GM12892 (cell line): ENCODE data around the gene TEX14.

Experiments used
- DNase-seq: peaks from one replicate; pipeline ENCODE4 v3.0.0; 2011; ENCODE audit not compliant: insufficient read length
- FAIRE-seq: peaks from 2 replicates; lab custom pipeline; 2011; peaks lifted over from hg19 to GRCh38; lab: Jason Lieb, UNC
- POLR2A ChIP-seq: IDR thresholded peaks from 2 replicates; pipeline ENCODE4 v1.6.1; 2011; ENCODE audit warnings: low read depth, low read length, control low read depth
- POLR2AphosphoS5 ChIP-seq: IDR thresholded peaks from 2 replicates; pipeline ENCODE4 v1.6.1; 2011; ENCODE audit warnings: low read depth, low read length, control low read depth
- TAF1 ChIP-seq: IDR thresholded peaks from 2 replicates; pipeline ENCODE4 v1.6.1; 2011; ENCODE audit warnings: low read depth, mild to moderate bottlenecking, control low read depth, low read length, borderline replicate concordance

Gene TEX14

DNA sequence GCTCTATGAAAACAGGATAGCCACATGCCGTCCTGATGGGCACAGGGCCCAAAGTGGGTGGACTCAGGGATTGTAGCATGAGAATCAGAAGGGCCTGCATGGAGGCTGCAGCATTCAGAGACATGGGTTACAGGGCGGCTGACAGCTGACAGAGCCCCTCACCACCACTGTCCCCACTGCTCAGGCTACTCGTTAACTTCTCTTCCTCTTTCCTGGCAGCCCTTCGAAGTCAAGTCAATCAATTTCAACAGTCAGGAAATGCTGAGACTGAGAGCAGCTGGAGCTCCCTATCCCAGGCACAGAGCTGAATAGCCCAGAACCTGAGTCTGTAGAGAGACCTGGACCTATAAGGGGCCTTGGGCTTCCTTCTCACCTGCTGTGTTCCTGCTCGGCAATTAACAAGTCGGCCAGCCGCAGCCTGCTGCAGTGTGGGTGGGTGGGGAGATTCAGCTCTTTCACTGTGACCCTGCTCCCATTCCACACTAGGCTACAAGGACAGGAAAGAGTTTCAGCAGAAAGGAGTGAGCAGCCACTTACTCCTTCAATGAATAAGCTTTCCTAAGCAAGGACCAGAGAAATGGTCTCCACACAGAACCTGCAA is 76.9 kb downstream of the TEX14 start:
- FAIRE-seq (peak; percentile 48), DNase-seq (no peak)
- TF ChIP-seq POLR2A (no peak), POLR2AphosphoS5 (no peak), TAF1 (no peak)

DNA sequence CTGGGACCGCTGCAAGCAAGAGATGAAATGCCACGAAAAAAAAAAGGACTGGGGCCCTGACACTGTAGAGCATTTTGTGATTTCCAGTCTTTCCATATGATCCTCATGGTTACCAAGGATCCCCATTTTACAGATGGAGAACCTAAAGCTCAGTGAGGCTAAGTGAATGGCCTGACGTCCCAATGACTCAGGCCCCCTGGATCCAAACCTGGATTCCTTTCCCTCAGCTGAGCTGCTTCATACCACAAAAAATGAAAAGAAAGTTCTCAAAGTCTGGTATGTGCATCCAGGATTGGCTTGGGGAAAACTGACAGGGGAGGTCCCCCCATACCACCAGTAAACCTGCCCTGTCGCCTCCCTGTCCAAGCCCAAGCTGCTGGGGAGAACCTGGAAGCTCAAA is 80.5 kb downstream of the TEX14 start:
- DNase-seq (no peak), FAIRE-seq (no peak)

DNA sequence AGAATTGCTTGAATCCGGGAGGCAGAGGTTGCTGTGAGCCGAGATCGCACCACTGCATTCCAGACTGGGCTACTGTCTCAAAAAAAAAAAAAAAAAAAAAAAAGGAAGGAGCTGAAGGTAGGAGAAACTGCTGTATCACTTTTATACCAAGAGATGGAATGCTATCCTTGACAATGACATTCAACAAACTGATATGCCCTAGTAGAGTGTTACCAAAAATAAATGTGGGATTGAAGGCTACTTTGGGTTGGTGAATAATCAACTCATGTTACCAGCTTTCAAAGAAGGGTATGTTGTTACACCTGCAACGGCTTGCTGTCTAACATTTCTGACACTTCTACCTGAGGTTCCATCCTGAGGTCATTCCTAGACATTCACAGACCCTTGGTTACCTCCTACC is 84.9 kb downstream of the TEX14 start:
- DNase-seq (no peak), FAIRE-seq (no peak)
- TF ChIP-seq POLR2AphosphoS5 (no peak), POLR2A (no peak), TAF1 (no peak)

More for the DNA sequence above, 80.5 kb downstream of the TEX14 start:
- no peak for TF ChIP-seq POLR2A
- no peak for TF ChIP-seq TAF1
- TF ChIP-seq POLR2AphosphoS5, result no peak

- TF ChIP-seq POLR2AphosphoS5 (no peak), POLR2A (no peak), TAF1 (no peak)
- DNase-seq, result no peak
- no peak for FAIRE-seq
Measured at GRCh38 chr17:58605986-58606385, 85.9 kb downstream of the TEX14 start.

GRCh38 chr17:58605470-58605869 is 86.4 kb downstream of the TEX14 start:
- TF ChIP-seq TAF1 (no peak), POLR2AphosphoS5 (no peak), POLR2A (no peak)
- DNase-seq (no peak), FAIRE-seq (no peak)

DNA sequence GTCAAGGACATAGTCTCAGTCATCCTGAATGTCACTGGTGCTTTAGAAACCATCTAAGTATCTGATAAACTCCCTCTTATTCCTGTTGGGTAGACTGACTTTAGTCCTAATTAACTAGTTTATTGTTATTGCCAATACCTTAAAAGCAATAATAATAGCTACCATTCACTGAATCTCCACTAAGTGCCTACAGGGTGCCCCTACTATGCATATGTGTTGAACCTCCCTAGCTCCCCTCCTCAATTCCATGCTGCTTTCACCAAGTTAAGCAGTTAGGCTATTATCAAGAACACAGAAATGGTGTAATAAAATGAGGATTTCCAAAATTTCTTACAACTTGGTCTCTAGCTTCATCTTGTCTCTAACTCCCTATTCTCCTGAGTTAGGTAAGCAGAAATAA is 89.9 kb downstream of the TEX14 start:
- DNase-seq, result no peak
- TF ChIP-seq TAF1 (no peak), POLR2A (no peak), POLR2AphosphoS5 (no peak)
- FAIRE-seq, result no peak

- TF ChIP-seq POLR2A, result no peak
- no peak for TF ChIP-seq POLR2AphosphoS5
- TF ChIP-seq TAF1, result no peak
- DNase-seq (no peak), FAIRE-seq (no peak)
Measured at GRCh38 chr17:58597371-58597770, 94.5 kb downstream of the TEX14 start.

DNA sequence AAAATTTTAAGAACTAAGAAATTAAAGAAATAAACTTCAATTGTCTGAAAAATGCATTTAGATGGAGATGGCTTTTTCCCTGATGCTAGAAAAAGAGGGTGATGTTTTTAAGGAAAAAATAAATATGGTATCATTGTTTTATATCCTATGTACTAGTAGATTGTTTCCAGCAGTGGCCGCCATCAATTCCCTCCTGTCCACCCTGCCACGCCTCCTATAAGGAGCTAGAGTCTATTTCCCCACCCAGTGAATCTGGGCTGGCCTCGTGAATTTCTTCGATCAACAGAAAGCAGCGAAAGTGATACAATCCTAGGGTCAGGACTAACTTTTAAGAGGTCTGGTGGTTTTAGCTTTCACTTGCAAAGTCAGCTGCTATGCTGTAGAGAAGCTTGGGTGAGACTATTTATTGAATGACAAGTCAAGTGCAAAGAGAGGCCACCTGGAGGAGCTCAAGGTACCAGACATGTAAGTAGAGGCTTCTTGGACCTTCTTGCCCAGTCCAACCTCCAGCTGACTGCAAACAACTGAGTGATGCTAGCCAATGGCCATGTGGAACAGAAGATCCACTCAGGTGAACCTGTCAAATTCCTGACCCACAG is 96.6 kb downstream of the TEX14 start:
- no peak for DNase-seq
- FAIRE-seq, result peak; percentile 9
- TF ChIP-seq POLR2A, result no peak
- TF ChIP-seq TAF1, result no peak
- TF ChIP-seq POLR2AphosphoS5, result no peak

GRCh38 chr17:58593123-58593522 is 98.7 kb downstream of the TEX14 start:
- TF ChIP-seq POLR2AphosphoS5 (no peak), TAF1 (no peak), POLR2A (no peak)
- no peak for DNase-seq
- FAIRE-seq, result no peak

DNA sequence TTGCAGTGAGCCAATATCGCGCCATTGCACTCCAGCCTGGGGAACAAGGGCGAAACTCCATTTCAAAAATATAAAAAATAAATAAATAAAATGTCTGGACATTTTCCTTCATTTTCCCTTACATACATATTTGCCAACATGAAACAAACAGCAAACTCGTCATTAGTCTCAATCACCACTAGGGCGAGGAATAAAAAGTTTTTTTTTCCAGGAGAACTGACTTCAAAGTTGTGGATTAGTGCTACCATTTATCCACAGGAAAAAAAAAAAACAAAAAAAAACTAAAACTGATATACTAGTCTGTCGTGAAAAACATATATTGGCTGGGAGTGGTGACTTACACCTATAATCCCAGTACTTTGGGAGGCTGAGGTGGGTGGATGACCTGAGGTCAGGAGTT is 100.4 kb downstream of the TEX14 start:
- TF ChIP-seq TAF1, result no peak
- TF ChIP-seq POLR2AphosphoS5, result no peak
- TF ChIP-seq POLR2A, result no peak
- FAIRE-seq, result no peak
- no peak for DNase-seq

DNA sequence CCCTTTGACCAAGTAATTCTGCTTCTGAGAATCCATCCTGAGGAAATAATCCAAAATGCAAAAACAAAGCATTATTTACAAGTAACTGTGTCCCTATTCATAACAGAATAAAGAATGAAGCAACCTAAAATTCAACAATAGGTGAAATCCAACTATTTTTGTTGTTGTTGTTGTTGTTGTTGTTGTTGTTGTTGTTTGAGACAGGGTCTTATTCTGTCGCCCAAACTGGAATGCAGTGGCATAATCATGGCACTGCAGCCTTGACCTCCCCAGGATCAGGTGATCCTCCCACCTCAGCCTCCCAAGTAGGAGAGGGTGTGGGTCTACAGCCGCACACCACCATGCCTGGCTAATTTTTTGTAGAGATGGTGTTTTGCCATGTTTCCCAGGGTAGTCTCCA is 101.5 kb downstream of the TEX14 start:
- no peak for DNase-seq
- no peak for FAIRE-seq
- TF ChIP-seq TAF1, result no peak
- TF ChIP-seq POLR2AphosphoS5, result no peak
- no peak for TF ChIP-seq POLR2A

DNA sequence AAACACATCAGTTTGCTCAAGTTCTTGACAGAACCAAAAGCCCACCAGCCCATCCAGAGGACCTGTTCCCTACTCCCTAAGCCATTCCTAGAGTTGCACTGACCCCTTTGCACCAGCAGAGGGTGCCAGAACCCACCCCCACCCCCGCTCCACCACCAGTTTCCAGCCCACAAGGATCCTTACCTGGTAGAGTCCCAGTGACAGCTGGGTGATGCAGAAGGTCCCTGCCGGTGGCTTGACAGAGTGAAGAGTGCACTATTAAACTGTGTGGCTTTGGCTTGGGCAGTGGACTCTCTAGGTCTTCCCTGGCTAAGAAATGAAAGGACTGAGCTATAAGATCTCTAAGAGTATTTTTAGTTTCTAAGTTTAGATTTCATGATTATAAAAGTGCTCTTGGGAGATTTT is 104.1 kb downstream of the TEX14 start:
- FAIRE-seq, result peak; percentile 94
- peak; percentile 50 for DNase-seq
- TF ChIP-seq TAF1, result no peak
- no peak for TF ChIP-seq POLR2A
- TF ChIP-seq POLR2AphosphoS5, result no peak
